Measurements from ENCODE around the gene ZEB1. TPM values are rescaled to one million over a fixed set of nuclear protein-coding genes. Genes with fewer than 3 reads are reported as not detected.
"Not testable (repeated sequence)": the region's sequence is repeated elsewhere in the genome, so short reads cannot be mapped to it uniquely, and the experiment has no call there.

The ZEB1 gene
- total RNA-seq, 5 donors from 2014 or later (not counting 1 experiment from before 2014, with no cell fraction given) = 39.9 to 125 (median 48.4) TPM

DNA sequence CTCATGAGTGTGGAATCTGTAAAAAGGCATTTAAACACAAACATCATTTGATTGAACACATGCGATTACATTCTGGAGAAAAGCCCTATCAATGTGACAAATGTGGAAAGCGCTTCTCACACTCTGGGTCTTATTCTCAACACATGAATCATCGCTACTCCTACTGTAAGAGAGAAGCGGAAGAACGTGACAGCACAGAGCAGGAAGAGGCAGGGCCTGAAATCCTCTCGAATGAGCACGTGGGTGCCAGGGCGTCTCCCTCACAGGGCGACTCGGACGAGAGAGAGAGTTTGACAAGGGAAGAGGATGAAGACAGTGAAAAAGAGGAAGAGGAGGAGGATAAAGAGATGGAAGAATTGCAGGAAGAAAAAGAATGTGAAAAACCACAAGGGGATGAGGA, 207.7 kb downstream of the ZEB1 start:
- H3K4me3 ChIP-seq (ENCODE audit: control insufficient read depth in 1 of 2, extremely low read depth in 1 of 2, low read length in 1 of 2) = no peak overlapping the region
- peaks cover 0 to 40% of the 10 kb centered on the region in 2 donors for H3K36me3 ChIP-seq (ENCODE audit: control insufficient read depth in 2 of 2, extremely low read depth in 1 of 2, insufficient read depth in 1 of 2, low read length in 1 of 2)
- no peaks in the 10 kb centered on the region for H3K27me3 Mint-ChIP-seq
- no peaks in the 10 kb centered on the region for H3K27me3 ChIP-seq (replicated peaks in 1 of 2; ENCODE audit: control insufficient read depth in 2 of 2, extremely low read depth in 1 of 2, insufficient read depth in 2 of 2, low read length in 1 of 2)
- H3K9me3 ChIP-seq = no peaks in the 10 kb centered on the region
- H3K27ac Mint-ChIP-seq = no peak overlapping the region
- DNase-seq = no peak
- ChIA-PET POLR2A (no interaction called here), CTCF (no interaction called here)
- WGBS (ENCODE audit: insufficient coverage) = 95% methylated on average over 9 of the region's 11 CpGs
- peaks cover 47% of the 10 kb centered on the region for H3K36me3 Mint-ChIP-seq
- ATAC-seq (replicated peaks in 1 of 4) = no peak
- no peak overlapping the region for H3K27ac ChIP-seq (ENCODE audit: low read length)
- no peaks in the 10 kb centered on the region for H3K4me1 Mint-ChIP-seq
- H3K4me3 Mint-ChIP-seq = no peak overlapping the region
- no peaks in the 10 kb centered on the region for H3K9me3 Mint-ChIP-seq
- H3K4me1 ChIP-seq (ENCODE audit: control insufficient read depth in 1 of 2, extremely low read depth in 1 of 2, insufficient read depth in 2 of 2, low read length in 2 of 2) = no peaks in the 10 kb centered on the region

DNA sequence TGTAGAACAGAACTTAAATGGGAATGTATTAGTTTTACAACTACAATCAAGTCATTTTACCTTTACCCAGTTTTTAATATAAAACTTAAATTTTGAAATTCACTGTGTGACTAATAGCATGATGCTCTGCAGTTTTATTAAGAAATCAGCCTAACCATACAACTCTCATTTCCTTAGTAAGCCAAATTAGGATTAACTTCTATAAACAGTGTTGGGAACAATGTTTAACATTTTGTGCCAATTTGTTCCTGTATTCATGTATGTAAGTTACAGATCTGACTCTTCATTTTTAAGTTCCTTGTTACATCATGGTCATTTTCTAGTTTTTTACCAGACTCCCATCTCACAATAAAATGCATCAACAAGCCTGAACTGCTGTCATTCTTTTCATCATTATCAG, 209.8 kb downstream of the ZEB1 start:
- H3K9me3 Mint-ChIP-seq = peaks cover 1 to 3% (median 2%) of the 10 kb centered on the region in 3 donors
- H3K4me3 ChIP-seq (ENCODE audit: control insufficient read depth in 1 of 2, extremely low read depth in 1 of 2, low read length in 1 of 2) = no peak overlapping the region
- POLR2A ChIA-PET = no interaction called here
- no peaks in the 10 kb centered on the region for H3K27me3 Mint-ChIP-seq
- H3K9me3 ChIP-seq = no peaks in the 10 kb centered on the region
- peaks cover 0 to 24% of the 10 kb centered on the region in 2 donors for H3K36me3 ChIP-seq (ENCODE audit: control insufficient read depth in 2 of 2, extremely low read depth in 1 of 2, insufficient read depth in 1 of 2, low read length in 1 of 2)
- no peaks in the 10 kb centered on the region for H3K27me3 ChIP-seq (replicated peaks in 1 of 2; ENCODE audit: control insufficient read depth in 2 of 2, extremely low read depth in 1 of 2, insufficient read depth in 2 of 2, low read length in 1 of 2)
- no peak for ATAC-seq (replicated peaks in 1 of 4)
- no peak for DNase-seq
- no peaks in the 10 kb centered on the region for H3K4me1 ChIP-seq (ENCODE audit: control insufficient read depth in 1 of 2, extremely low read depth in 1 of 2, insufficient read depth in 2 of 2, low read length in 2 of 2)
- no peak overlapping the region for H3K27ac Mint-ChIP-seq
- no peak overlapping the region for H3K4me3 Mint-ChIP-seq
- H3K36me3 Mint-ChIP-seq = peaks cover 34% of the 10 kb centered on the region
- H3K27ac ChIP-seq (ENCODE audit: low read length) = no peak overlapping the region
- CTCF ChIA-PET = no interaction called here
- H3K4me1 Mint-ChIP-seq = no peaks in the 10 kb centered on the region

DNA sequence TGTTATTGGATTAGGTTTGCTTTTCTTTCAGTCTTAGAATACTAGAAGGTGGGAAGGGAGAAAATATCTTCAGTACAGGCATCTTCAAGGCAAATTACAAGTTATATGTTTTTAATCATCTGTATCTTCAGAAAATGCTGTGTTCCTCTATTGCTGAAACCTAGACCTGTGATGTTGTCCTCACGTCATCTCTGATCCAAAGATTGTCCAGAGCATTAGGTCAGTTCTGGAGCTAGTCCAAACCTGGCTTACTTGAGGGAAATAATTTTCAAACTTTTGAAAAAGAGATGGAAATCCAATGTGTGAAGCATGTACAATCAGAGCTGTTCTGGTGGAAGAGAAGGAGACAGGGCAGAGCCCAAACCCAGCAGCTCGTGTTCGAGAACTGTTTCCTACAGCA, 217.3 kb downstream of the ZEB1 start:
- Histone ChIP-seq H3K27ac (ENCODE audit: low read length) (no peak overlapping the region), H3K4me3 (ENCODE audit: control insufficient read depth in 1 of 2, extremely low read depth in 1 of 2, low read length in 1 of 2) (no peak overlapping the region), H3K36me3 (ENCODE audit: control insufficient read depth in 2 of 2, extremely low read depth in 1 of 2, insufficient read depth in 1 of 2, low read length in 1 of 2) (no peaks in the 10 kb centered on the region), H3K4me1 (ENCODE audit: control insufficient read depth in 1 of 2, extremely low read depth in 1 of 2, insufficient read depth in 2 of 2, low read length in 2 of 2) (no peaks in the 10 kb centered on the region), H3K9me3 (no peaks in the 10 kb centered on the region), H3K27me3 (replicated peaks in 1 of 2; ENCODE audit: control insufficient read depth in 2 of 2, extremely low read depth in 1 of 2, insufficient read depth in 2 of 2, low read length in 1 of 2) (no peaks in the 10 kb centered on the region)
- Mint-ChIP-seq H3K4me1 (no peaks in the 10 kb centered on the region), H3K27me3 (peaks cover 0 to 5% of the 10 kb centered on the region in 2 donors), H3K36me3 (no peaks in the 10 kb centered on the region), H3K27ac (no peak overlapping the region), H3K9me3 (peaks cover 6 to 7% (median 6%) of the 10 kb centered on the region in 3 donors), H3K4me3 (no peak overlapping the region)
- ATAC-seq (replicated peaks in 1 of 4) (no peak), DNase-seq (no peak)
- 100% methylated on average over 3 of the region's 3 CpGs for WGBS (ENCODE audit: insufficient coverage)
- POLR2A ChIA-PET = interaction anchor here in 1 of 2 donors (0.6 kb wide), 1 partner anchor 805 kb away, joined by 8 read pairs; no protein-coding TSS in a partner anchor
- CTCF ChIA-PET = interaction anchor here in 1 of 2 donors (1.1 kb wide), 1 partner anchor 11 kb away, joined by 3 read pairs; no protein-coding TSS in a partner anchor

DNA sequence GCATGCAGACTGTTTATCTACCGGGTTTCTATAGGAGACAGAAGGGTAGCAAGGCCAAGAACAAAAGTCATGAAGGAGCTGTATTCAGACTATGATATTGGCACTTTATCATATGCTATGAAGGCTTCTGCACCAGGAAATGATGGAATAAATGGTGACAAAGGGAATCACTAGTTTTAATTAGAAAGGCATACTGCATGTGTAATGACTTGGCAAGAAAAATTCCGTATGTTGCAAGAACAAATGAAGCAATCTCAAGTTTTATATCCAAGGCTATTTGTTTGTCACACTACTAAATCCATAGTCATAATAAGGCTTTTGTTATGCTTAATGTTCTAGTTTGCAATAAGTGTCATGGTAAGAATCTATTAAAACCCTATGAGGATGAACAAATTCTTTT, 230.9 kb downstream of the ZEB1 start:
- H3K9me3 Mint-ChIP-seq = peaks cover 0 to 4% (median 0%) of the 10 kb centered on the region in 3 donors
- DNase-seq (no peak), ATAC-seq (replicated peaks in 1 of 4) (no peak)
- H3K27me3 Mint-ChIP-seq = peaks cover 0 to 7% of the 10 kb centered on the region in 2 donors
- no CpG with 5 or more reads among the region's 2 CpGs for WGBS (ENCODE audit: insufficient coverage)
- no peaks in the 10 kb centered on the region for H3K36me3 Mint-ChIP-seq
- H3K4me3 Mint-ChIP-seq = no peak overlapping the region
- no peaks in the 10 kb centered on the region for H3K4me1 Mint-ChIP-seq
- Histone ChIP-seq H3K27ac (ENCODE audit: low read length) (no peak overlapping the region), H3K9me3 (no peaks in the 10 kb centered on the region), H3K4me1 (ENCODE audit: control insufficient read depth in 1 of 2, extremely low read depth in 1 of 2, insufficient read depth in 2 of 2, low read length in 2 of 2) (no peaks in the 10 kb centered on the region), H3K36me3 (ENCODE audit: control insufficient read depth in 2 of 2, extremely low read depth in 1 of 2, insufficient read depth in 1 of 2, low read length in 1 of 2) (no peaks in the 10 kb centered on the region), H3K27me3 (replicated peaks in 1 of 2; ENCODE audit: control insufficient read depth in 2 of 2, extremely low read depth in 1 of 2, insufficient read depth in 2 of 2, low read length in 1 of 2) (peaks cover 0 to 5% of the 10 kb centered on the region in 2 experiments), H3K4me3 (ENCODE audit: control insufficient read depth in 1 of 2, extremely low read depth in 1 of 2, low read length in 1 of 2) (no peak overlapping the region)
- no peak overlapping the region for H3K27ac Mint-ChIP-seq
- CTCF ChIA-PET = no interaction called here
- POLR2A ChIA-PET = no interaction called here

DNA sequence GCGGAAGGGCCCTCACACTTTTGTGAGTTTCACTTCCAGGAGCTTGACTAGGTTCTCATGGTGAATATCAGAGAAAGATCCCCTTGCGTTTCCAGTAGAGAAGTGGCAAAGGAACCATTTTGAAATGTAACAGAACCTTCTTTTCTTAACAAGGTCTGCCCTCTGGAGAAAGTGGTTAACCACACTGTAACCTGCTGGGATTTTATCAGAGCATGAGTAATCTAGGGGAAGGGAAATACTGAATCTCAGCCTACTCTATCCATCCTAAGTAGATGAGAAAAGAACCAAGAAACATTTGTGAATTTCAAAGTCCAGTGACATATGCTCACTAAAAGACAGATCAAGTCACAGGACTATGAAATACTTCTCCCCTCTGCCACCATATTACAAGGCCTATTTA, 235.5 kb downstream of the ZEB1 start:
- no peak overlapping the region for H3K27ac ChIP-seq (ENCODE audit: low read length)
- H3K4me1 ChIP-seq (ENCODE audit: control insufficient read depth in 1 of 2, extremely low read depth in 1 of 2, insufficient read depth in 2 of 2, low read length in 2 of 2) = no peaks in the 10 kb centered on the region
- H3K36me3 ChIP-seq (ENCODE audit: control insufficient read depth in 2 of 2, extremely low read depth in 1 of 2, insufficient read depth in 1 of 2, low read length in 1 of 2) = no peaks in the 10 kb centered on the region
- CTCF ChIA-PET = no interaction called here
- ATAC-seq (replicated peaks in 1 of 4) (no peak), DNase-seq (no peak)
- H3K27me3 ChIP-seq (replicated peaks in 1 of 2; ENCODE audit: control insufficient read depth in 2 of 2, extremely low read depth in 1 of 2, insufficient read depth in 2 of 2, low read length in 1 of 2) = peaks cover 0 to 5% of the 10 kb centered on the region in 2 experiments
- Mint-ChIP-seq H3K27me3 (peaks cover 5 to 9% of the 10 kb centered on the region in 2 donors), H3K4me1 (no peaks in the 10 kb centered on the region), H3K4me3 (no peak overlapping the region), H3K9me3 (peaks cover 20 to 38% (median 25%) of the 10 kb centered on the region in 3 donors), H3K27ac (no peak overlapping the region), H3K36me3 (peaks cover 5% of the 10 kb centered on the region)
- no peak overlapping the region for H3K4me3 ChIP-seq (ENCODE audit: control insufficient read depth in 1 of 2, extremely low read depth in 1 of 2, low read length in 1 of 2)
- peaks cover 3% of the 10 kb centered on the region for H3K9me3 ChIP-seq
- POLR2A ChIA-PET = no interaction called here
- whole genome bisulfite sequencing (ENCODE audit: insufficient coverage) = 100% methylated on average over 1 of the region's 2 CpGs

DNA sequence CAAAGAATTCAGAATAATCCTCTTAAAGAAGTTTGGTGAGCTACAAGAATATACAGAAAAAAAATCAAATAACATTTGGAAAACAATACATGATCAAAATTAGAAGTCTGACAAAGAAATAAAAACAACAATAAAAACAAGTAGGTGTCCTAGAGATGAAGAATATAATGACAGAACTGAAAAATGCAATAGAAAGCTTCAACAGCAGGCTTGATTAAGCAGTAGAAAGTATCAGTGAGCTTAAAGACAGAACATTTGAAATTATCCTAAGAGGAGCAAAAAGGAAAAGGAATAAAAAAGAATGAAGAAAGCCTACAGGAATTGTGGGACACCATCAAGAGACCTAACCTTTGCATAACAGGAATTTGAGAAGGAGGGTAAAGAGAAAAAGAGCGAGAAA, 238.8 kb downstream of the ZEB1 start:
- peaks cover 5% of the 10 kb centered on the region for H3K36me3 Mint-ChIP-seq
- H3K4me1 ChIP-seq (ENCODE audit: control insufficient read depth in 1 of 2, extremely low read depth in 1 of 2, insufficient read depth in 2 of 2, low read length in 2 of 2) = no peaks in the 10 kb centered on the region
- peaks cover 0 to 2% of the 10 kb centered on the region in 2 experiments for H3K27me3 ChIP-seq (replicated peaks in 1 of 2; ENCODE audit: control insufficient read depth in 2 of 2, extremely low read depth in 1 of 2, insufficient read depth in 2 of 2, low read length in 1 of 2)
- peaks cover 3% of the 10 kb centered on the region for H3K9me3 ChIP-seq
- ChIA-PET POLR2A (no interaction called here), CTCF (no interaction called here)
- no peak for ATAC-seq (replicated peaks in 1 of 4)
- no peaks in the 10 kb centered on the region for H3K4me1 Mint-ChIP-seq
- DNase-seq = no peak
- H3K27ac ChIP-seq (ENCODE audit: low read length) = no peak overlapping the region
- H3K4me3 Mint-ChIP-seq = no peak overlapping the region
- H3K27me3 Mint-ChIP-seq = peaks cover 5 to 7% of the 10 kb centered on the region in 2 donors
- WGBS (ENCODE audit: insufficient coverage) = no CpG with 5 or more reads among the region's 1 CpG
- H3K9me3 Mint-ChIP-seq = peaks cover 29 to 47% (median 30%) of the 10 kb centered on the region in 3 donors
- no peak overlapping the region for H3K4me3 ChIP-seq (ENCODE audit: control insufficient read depth in 1 of 2, extremely low read depth in 1 of 2, low read length in 1 of 2)
- H3K36me3 ChIP-seq (ENCODE audit: control insufficient read depth in 2 of 2, extremely low read depth in 1 of 2, insufficient read depth in 1 of 2, low read length in 1 of 2) = no peaks in the 10 kb centered on the region
- no peak overlapping the region for H3K27ac Mint-ChIP-seq

DNA sequence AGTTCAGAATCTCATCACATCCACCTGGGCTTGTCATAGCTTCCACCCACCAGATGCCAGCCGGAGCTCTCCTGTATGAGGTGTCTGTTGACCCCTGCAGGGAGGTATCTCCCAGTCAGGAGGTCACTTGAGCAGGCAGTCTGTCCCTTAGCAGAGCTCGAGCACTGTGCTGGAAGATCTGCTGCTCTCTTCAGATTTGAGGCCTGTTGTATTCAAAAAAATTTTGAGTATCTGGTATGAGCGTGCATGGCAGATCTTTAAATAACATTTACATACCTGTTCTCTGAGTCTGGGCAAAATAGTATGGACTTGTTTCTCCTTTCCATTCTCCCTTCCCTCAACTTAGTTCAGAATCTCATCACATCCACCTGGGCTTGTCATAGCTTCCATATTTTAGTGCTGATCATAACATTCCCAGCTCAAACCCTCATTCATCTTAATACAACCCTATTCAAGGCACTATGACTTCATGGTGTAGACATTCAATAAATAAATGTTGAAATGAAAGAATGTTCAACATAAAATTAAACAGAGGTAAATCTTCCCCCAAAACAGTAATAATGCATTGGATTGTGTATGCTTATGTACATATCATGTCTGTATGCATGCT, 249.3 kb downstream of the ZEB1 start:
- H3K4me1 Mint-ChIP-seq; H3K36me3 ChIP-seq (ENCODE audit: control insufficient read depth in 2 of 2, extremely low read depth in 1 of 2, insufficient read depth in 1 of 2, low read length in 1 of 2); H3K27me3 ChIP-seq (replicated peaks in 1 of 2; ENCODE audit: control insufficient read depth in 2 of 2, extremely low read depth in 1 of 2, insufficient read depth in 2 of 2, low read length in 1 of 2); CTCF ChIA-PET; H3K27ac ChIP-seq (ENCODE audit: low read length); H3K36me3 Mint-ChIP-seq; DNase-seq; H3K9me3 ChIP-seq; H3K4me1 ChIP-seq (ENCODE audit: control insufficient read depth in 1 of 2, extremely low read depth in 1 of 2, insufficient read depth in 2 of 2, low read length in 2 of 2); H3K4me3 Mint-ChIP-seq; H3K9me3 Mint-ChIP-seq; ATAC-seq (replicated peaks in 1 of 4); H3K27ac Mint-ChIP-seq; H3K4me3 ChIP-seq (ENCODE audit: control insufficient read depth in 1 of 2, extremely low read depth in 1 of 2, low read length in 1 of 2); POLR2A ChIA-PET: not testable (repeated sequence)
- 100% methylated on average over 1 of the region's 3 CpGs for WGBS (ENCODE audit: insufficient coverage)
- peaks cover 17 to 33% of the 10 kb centered on the region in 2 donors for H3K27me3 Mint-ChIP-seq

Measured in T-cell (primary cell).